Hematopoietic multipotent progenitor cell treated with erythropoietin and hydrocortisone succinate and interleukin-3 and kit ligand, for 8 days (in vitro differentiated cells): ENCODE measurements around the gene ADD3.
"Not testable (repeated sequence)": the region's sequence is repeated elsewhere in the genome, so short reads cannot be mapped to it uniquely, and the experiment has no call there.

Experiments used
- DNase-seq: peaks from one replicate; pipeline ENCODE4 v3.0.0-alpha.2; 2015

Gene ADD3

GRCh38 chr10:110036640-110037039 lies 28.9 kb downstream of the ADD3 start:
- DNase-seq = no peak

GRCh38 chr10:110039254-110039653 lies 31.5 kb downstream of the ADD3 start:
- no peak for DNase-seq

GRCh38 chr10:110040108-110040507 lies 32.3 kb downstream of the ADD3 start:
- DNase-seq = no peak

- no peak for DNase-seq
Observed at GRCh38 chr10:110040767-110041478, 33.1 kb downstream of the ADD3 start.

- no peak for DNase-seq
Observed at GRCh38 chr10:110041479-110041829, 33.7 kb downstream of the ADD3 start.

GRCh38 chr10:110042181-110042580 lies 34.4 kb downstream of the ADD3 start:
- DNase-seq = no peak

GRCh38 chr10:110042891-110043290 lies 35.1 kb downstream of the ADD3 start:
- no peak for DNase-seq

- no peak for DNase-seq
Observed at GRCh38 chr10:110044681-110045080, 36.9 kb downstream of the ADD3 start.

- DNase-seq = no peak
Observed at GRCh38 chr10:110045772-110046171, 38.0 kb downstream of the ADD3 start.

GRCh38 chr10:110048145-110048544 lies 40.4 kb downstream of the ADD3 start:
- DNase-seq = not testable (repeated sequence)

GRCh38 chr10:110048781-110049180 lies 41.0 kb downstream of the ADD3 start:
- no peak for DNase-seq

- DNase-seq = not testable (repeated sequence)
Observed at GRCh38 chr10:110049889-110050591, 42.3 kb downstream of the ADD3 start.

GRCh38 chr10:110051487-110051886 lies 43.7 kb downstream of the ADD3 start:
- DNase-seq = no peak

GRCh38 chr10:110052916-110053315 lies 45.1 kb downstream of the ADD3 start:
- DNase-seq = no peak

- DNase-seq = no peak
Observed at GRCh38 chr10:110056822-110057221, 49.0 kb downstream of the ADD3 start.

- no peak for DNase-seq
Observed at GRCh38 chr10:110057456-110057855, 49.7 kb downstream of the ADD3 start.

- DNase-seq = no peak
Observed at GRCh38 chr10:110058212-110058611, 50.4 kb downstream of the ADD3 start.

GRCh38 chr10:110059925-110060324 lies 52.1 kb downstream of the ADD3 start:
- DNase-seq = no peak

- DNase-seq = no peak
Observed at GRCh38 chr10:110061687-110062086, 53.9 kb downstream of the ADD3 start.

GRCh38 chr10:110065269-110065668 lies 57.5 kb downstream of the ADD3 start:
- DNase-seq = no peak

GRCh38 chr10:110067960-110068770 lies 60.4 kb downstream of the ADD3 start:
- DNase-seq = peak; percentile 95

- DNase-seq = no peak
Observed at GRCh38 chr10:110068780-110069179, 61.0 kb downstream of the ADD3 start.

- DNase-seq = no peak
Observed at GRCh38 chr10:110069502-110069982, 61.8 kb downstream of the ADD3 start.

- DNase-seq = no peak
Observed at GRCh38 chr10:110073896-110074295, 66.1 kb downstream of the ADD3 start.
